ENCODE results near the gene GAN. TPM values are rescaled to one million over a fixed set of nuclear protein-coding genes. Genes with fewer than 3 reads are reported as not detected.

Gene GAN
- total and polyA plus RNA-seq, 9 donors = 1.1 to 11.5 (median 9.0) TPM

GRCh38 chr16:81365731-81366130 is 51.0 kb downstream of the GAN start:
- intact Hi-C loops (cut with DNase I) = loop anchor here in 1 of 4 donors (10.0 kb wide), 1 partner anchor 359 kb away; no protein-coding TSS in a partner anchor
- TF ChIP-seq EP300 (IDR thresholded peaks at IDR 0.05) (no peak), CTCF (IDR thresholded peaks at IDR 0.05) (no peak), POLR2A (IDR thresholded peaks at IDR 0.05) (no peak)

GRCh38 chr16:81366316-81366932 is 51.7 kb downstream of the GAN start:
- Histone ChIP-seq H3K36me3 (peaks cover 3% of the 10 kb centered on the region), H3K27ac (no peak overlapping the region), H3K27me3 (no peaks in the 10 kb centered on the region), H3K4me3 (no peak overlapping the region), H3K4me1 (ENCODE audit: insufficient read depth) (no peaks in the 10 kb centered on the region), H3K9me3 (no peaks in the 10 kb centered on the region)
- 53 to 62% (median 61%) methylated on average over 12 of the region's 12 CpGs for WGBS, 3 donors
- TF ChIP-seq CTCF (IDR thresholded peaks at IDR 0.05) (peak; percentile 32 to 70 (median 61)), EP300 (IDR thresholded peaks at IDR 0.05) (no peak), POLR2A (IDR thresholded peaks at IDR 0.05) (no peak)
- intact Hi-C loops (cut with DNase I) = loop anchor here in 1 of 4 donors (10.0 kb wide), 1 partner anchor 358 kb away; no protein-coding TSS in a partner anchor
- no peak for DNase-seq

More at GRCh38 chr16:81365731-81366130, 51.0 kb downstream of the GAN start:
- Histone ChIP-seq H3K36me3 (peaks cover 3% of the 10 kb centered on the region), H3K4me1 (ENCODE audit: insufficient read depth) (no peaks in the 10 kb centered on the region), H3K27ac (no peak overlapping the region), H3K27me3 (no peaks in the 10 kb centered on the region), H3K9me3 (no peaks in the 10 kb centered on the region), H3K4me3 (no peak overlapping the region)
- DNase-seq = no peak
- 86 to 89% (median 86%) methylated on average over 3 of the region's 3 CpGs for WGBS, 3 donors

- no peak overlapping the region for H3K27ac ChIP-seq
- intact Hi-C loops (cut with DNase I) = loop anchor here in 1 of 4 donors (10.0 kb wide), 1 partner anchor 357 kb away; no protein-coding TSS in a partner anchor
- H3K27me3 ChIP-seq = no peaks in the 10 kb centered on the region
- H3K4me1 ChIP-seq (ENCODE audit: insufficient read depth) = no peaks in the 10 kb centered on the region
- TF ChIP-seq EP300 (IDR thresholded peaks at IDR 0.05) (no peak), CTCF (IDR thresholded peaks at IDR 0.05) (no peak), POLR2A (IDR thresholded peaks at IDR 0.05) (no peak)
- DNase-seq = no peak
- H3K36me3 ChIP-seq = peaks cover 3% of the 10 kb centered on the region
- H3K9me3 ChIP-seq = no peaks in the 10 kb centered on the region
- 63 to 85% (median 74%) methylated on average over 6 of the region's 6 CpGs for WGBS, 3 donors
- H3K4me3 ChIP-seq = no peak overlapping the region
Measured at GRCh38 chr16:81367821-81368220, 53.1 kb downstream of the GAN start.

GRCh38 chr16:81369888-81370504 is 55.2 kb downstream of the GAN start:
- TF ChIP-seq POLR2A (IDR thresholded peaks at IDR 0.05) = no peak
- TF ChIP-seq CTCF (IDR thresholded peaks at IDR 0.05) = no peak
- no peak for TF ChIP-seq EP300 (IDR thresholded peaks at IDR 0.05)
- WGBS, 3 donors = 84 to 88% (median 85%) methylated on average over 4 of the region's 4 CpGs
- H3K4me1 ChIP-seq (ENCODE audit: insufficient read depth) = no peaks in the 10 kb centered on the region
- no peaks in the 10 kb centered on the region for H3K9me3 ChIP-seq
- H3K36me3 ChIP-seq = no peaks in the 10 kb centered on the region
- intact Hi-C loops (cut with DNase I) = loop anchor here in 1 of 4 donors (10.0 kb wide), 1 partner anchor 355 kb away; no protein-coding TSS in a partner anchor
- no peak overlapping the region for H3K4me3 ChIP-seq
- H3K27me3 ChIP-seq = no peaks in the 10 kb centered on the region
- no peak for DNase-seq
- H3K27ac ChIP-seq = no peak overlapping the region
